Stimulated activated CD4-positive, alpha-beta T cell treated with anti-CD3 and anti-CD28 coated beads, Interleukin-4, amount 100 ng/mL, for 4 hours (primary cell): ENCODE data around the gene CLIP1.
"Not testable (repeated sequence)": the region's sequence is repeated elsewhere in the genome, so short reads cannot be mapped to it uniquely, and the experiment has no call there.

Experiments
- DNase-seq, 2 experiments: peaks; one replicate each; pipeline ENCODE4 v3.0.0-alpha.2; 2020

CLIP1 gene

GRCh38 chr12:122429043-122429442 is 6.6 kb upstream of the CLIP1 start:
- DNase-seq, result not testable (repeated sequence)

- no peak for DNase-seq
Measured at GRCh38 chr12:122427403-122427802, 4.9 kb upstream of the CLIP1 start.

GRCh38 chr12:122423258-122424165 is 1.0 kb upstream of the CLIP1 start:
- DNase-seq, result no peak

- peak; percentile 35 to 46 for DNase-seq
Measured at GRCh38 chr12:122422730-122423257, 325 bp upstream of the CLIP1 start.

GRCh38 chr12:122421187-122421820 is 1.2 kb downstream of the CLIP1 start:
- DNase-seq, result no peak

GRCh38 chr12:122420471-122421162 is 1.9 kb downstream of the CLIP1 start:
- DNase-seq, result no peak

GRCh38 chr12:122419094-122419493 is 3.4 kb downstream of the CLIP1 start:
- DNase-seq, result not testable (repeated sequence)

GRCh38 chr12:122415665-122416064 is 6.8 kb downstream of the CLIP1 start:
- not testable (repeated sequence) for DNase-seq

- DNase-seq, result no peak
Measured at GRCh38 chr12:122413516-122414404, 8.7 kb downstream of the CLIP1 start.

GRCh38 chr12:122412851-122413433 is 9.5 kb downstream of the CLIP1 start:
- DNase-seq, result no peak

- no peak for DNase-seq
Measured at GRCh38 chr12:122411537-122411936, 10.9 kb downstream of the CLIP1 start.

GRCh38 chr12:122407208-122407607 is 15.3 kb downstream of the CLIP1 start:
- DNase-seq, result no peak

GRCh38 chr12:122406701-122407164 is 15.7 kb downstream of the CLIP1 start:
- DNase-seq, result no peak

- no peak for DNase-seq
Measured at GRCh38 chr12:122403831-122404230, 18.6 kb downstream of the CLIP1 start.

GRCh38 chr12:122403115-122403770 is 19.2 kb downstream of the CLIP1 start:
- no peak for DNase-seq

- DNase-seq, result no peak
Measured at GRCh38 chr12:122402264-122402663, 20.2 kb downstream of the CLIP1 start.

- DNase-seq, result peak; percentile 29 to 52
Measured at GRCh38 chr12:122399592-122400373, 22.7 kb downstream of the CLIP1 start.

GRCh38 chr12:122399254-122399591 is 23.2 kb downstream of the CLIP1 start:
- no peak for DNase-seq

- not testable (repeated sequence) for DNase-seq
Measured at GRCh38 chr12:122397981-122398380, 24.5 kb downstream of the CLIP1 start.

- DNase-seq, result no peak
Measured at GRCh38 chr12:122395319-122395718, 27.1 kb downstream of the CLIP1 start.
